Mucosa of rectum (tissue), 2 donors: ENCODE data around the gene HHAT.
"Not testable (repeated sequence)": the region's sequence is repeated elsewhere in the genome, so short reads cannot be mapped to it uniquely, and the experiment has no call there.

Source experiments
- H3K27ac ChIP-seq, 2 donors: one replicate each; pipeline ENCODE4 v1.7.0; 2013; ENCODE audit warnings: inconsistent platforms in 2 of 2, low read depth in 2 of 2, low read length in 2 of 2
- H3K27me3 ChIP-seq, 2 donors: one replicate each; pipeline ENCODE4 v1.7.0; 2013; ENCODE audit warnings: low read length in 2 of 2; ENCODE audit not compliant: control insufficient read depth in 2 of 2, insufficient read depth in 2 of 2
- H3K36me3 ChIP-seq, 2 donors: one replicate each; pipeline ENCODE4 v1.7.0; 2013; ENCODE audit warnings: low read length in 2 of 2; ENCODE audit not compliant: control insufficient read depth in 2 of 2, insufficient read depth in 2 of 2
- H3K4me1 ChIP-seq, 2 donors: one replicate each; pipeline ENCODE4 v1.7.0; 2013; ENCODE audit warnings: low read length in 2 of 2, mild to moderate bottlenecking in 1 of 2; ENCODE audit not compliant: control insufficient read depth in 2 of 2, insufficient read depth in 2 of 2
- H3K4me3 ChIP-seq, 2 donors: one replicate each; pipeline ENCODE4 v1.7.0; 2013; ENCODE audit warnings: low read length in 2 of 2
- H3K9ac ChIP-seq, 2 donors: one replicate each; pipeline ENCODE4 v1.7.0; 2013; ENCODE audit warnings: low read length in 2 of 2, low read depth in 1 of 2, mild to moderate bottlenecking in 1 of 2
- H3K9me3 ChIP-seq, 2 donors: one replicate each; pipeline ENCODE4 v1.7.0; 2013; ENCODE audit warnings: low read length in 2 of 2; ENCODE audit not compliant: control insufficient read depth in 2 of 2
- donor health status: healthy.
- donor health status: Normal muscosa, but diverticular disease.

HHAT gene

DNA sequence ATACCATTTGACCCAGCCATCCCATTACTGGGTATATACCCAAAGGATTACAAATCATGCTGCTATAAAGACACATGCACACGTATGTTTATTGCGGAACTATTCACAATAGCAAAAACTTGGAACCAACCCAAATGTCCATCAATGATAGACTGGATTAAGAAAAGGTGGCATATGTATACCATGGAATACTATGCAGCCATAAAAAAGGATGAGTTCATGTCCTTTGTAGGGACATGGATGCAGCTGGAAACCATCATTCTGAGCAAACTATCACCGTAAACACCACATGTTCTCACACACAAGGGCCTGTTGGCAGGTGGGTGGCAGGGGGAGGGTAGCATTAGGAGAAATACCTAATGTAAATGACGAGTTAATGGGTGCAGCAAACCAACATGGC, 332.8 kb downstream of the HHAT start:
- not testable (repeated sequence) for H3K9me3 ChIP-seq, H3K27me3 ChIP-seq, H3K9ac ChIP-seq, H3K4me3 ChIP-seq, H3K36me3 ChIP-seq, H3K4me1 ChIP-seq, H3K27ac ChIP-seq

DNA sequence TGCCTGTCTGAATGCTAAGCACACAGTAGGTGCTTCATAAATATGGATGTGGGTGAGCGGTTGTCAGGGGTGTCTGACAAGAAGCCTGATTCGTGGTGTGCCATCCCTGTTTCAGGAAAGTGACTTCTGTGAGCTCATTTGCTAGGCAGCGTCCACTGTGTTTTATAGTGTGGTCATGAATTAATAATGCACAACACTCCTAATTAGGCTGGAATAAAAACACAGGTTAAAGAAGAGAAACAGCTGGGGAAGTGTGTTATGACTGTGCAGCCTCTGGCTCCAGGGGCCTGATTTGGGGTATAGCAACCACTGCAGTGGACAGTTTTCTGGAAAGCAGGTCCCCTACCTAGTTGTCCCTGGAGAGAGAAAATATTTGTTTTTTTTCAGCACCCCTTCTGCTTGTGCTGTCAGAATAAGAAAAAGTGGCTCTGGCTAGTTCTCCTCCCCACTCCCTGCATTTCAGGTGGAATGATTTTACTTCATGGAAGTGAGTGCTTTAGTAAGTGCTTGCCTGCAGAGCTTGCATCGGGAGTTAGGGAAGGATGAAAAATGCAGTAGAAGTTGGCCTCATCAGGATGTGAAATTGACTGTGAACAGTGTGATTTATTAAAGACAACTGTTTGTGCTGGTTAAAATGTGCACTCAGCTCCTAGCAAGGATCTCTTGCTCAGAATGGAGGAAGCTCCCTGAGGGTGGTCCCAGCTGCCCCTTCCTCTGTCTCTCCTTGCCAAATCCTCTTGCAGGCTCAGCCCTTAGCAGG, 333.8 kb downstream of the HHAT start:
- no peak overlapping the region for H3K27ac ChIP-seq
- no peaks in the 10 kb centered on the region for H3K4me1 ChIP-seq
- no peak overlapping the region for H3K9ac ChIP-seq
- H3K27me3 ChIP-seq, result no peaks in the 10 kb centered on the region
- H3K4me3 ChIP-seq, result no peak overlapping the region
- no peaks in the 10 kb centered on the region for H3K36me3 ChIP-seq
- H3K9me3 ChIP-seq, result no peaks in the 10 kb centered on the region

DNA sequence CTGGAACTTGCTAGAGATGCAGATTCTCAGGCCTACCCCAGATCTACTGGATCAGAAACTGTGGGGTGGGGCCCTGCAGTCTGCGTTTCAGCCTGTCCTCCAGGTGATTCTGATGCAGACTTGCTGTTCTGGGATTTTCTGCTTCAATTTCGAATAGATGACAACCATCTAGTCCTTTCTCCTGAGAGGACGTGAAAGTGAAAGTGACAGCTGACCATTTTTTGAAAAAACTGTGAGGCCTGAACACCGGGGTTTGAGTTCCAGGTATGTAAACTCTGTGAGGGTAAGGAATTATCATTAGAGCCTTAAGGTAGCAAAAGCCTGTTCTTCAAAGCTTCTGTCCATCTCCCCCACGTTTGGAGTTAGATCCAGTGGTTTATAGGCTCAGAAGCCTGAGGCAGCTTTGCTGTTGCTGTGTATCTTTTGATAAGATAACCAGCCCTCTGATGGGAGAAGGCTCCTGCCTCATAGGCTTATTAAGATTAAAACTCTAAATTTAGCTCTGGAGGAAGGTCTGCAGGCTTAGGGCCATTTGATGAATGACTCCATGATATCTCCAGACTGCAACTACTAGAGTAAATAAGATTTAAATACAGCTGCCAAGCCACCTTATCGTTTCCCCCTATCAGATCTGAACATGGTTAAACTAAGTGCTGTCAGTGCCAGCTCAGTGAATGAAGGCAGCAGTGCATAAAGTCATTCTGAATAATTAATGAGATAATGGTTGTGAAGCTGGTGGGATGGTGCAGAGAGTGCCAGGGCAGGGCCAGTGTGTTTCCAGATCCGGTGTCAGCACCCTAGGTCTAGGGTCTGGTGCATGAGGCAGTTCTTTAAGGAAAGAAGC, 335.2 kb downstream of the HHAT start:
- Histone ChIP-seq H3K4me1 (no peaks in the 10 kb centered on the region), H3K4me3 (no peak overlapping the region), H3K9me3 (no peaks in the 10 kb centered on the region), H3K27me3 (no peaks in the 10 kb centered on the region), H3K36me3 (no peaks in the 10 kb centered on the region), H3K9ac (no peak overlapping the region), H3K27ac (no peak overlapping the region)

DNA sequence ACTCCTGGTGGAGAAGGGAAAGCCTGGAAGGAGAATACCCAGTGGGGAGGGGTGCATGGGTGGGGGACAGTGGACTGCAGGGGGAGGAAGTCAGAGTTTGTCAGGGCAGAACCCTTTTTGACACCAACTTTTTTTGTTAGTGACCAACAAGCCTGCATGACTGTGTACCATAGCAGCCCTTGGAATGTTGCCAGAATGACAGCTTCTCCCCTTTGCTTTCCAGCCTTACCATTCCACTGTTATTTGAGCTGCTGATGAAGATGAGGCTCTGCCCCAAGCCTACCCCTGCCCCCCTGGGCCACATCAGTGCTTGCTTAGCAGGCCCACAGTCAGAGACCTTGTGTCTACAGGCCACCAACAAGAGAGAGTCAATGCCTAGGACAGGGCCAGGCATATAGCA, 341.2 kb downstream of the HHAT start:
- H3K27me3 ChIP-seq, result no peaks in the 10 kb centered on the region
- H3K27ac ChIP-seq, result no peak overlapping the region
- H3K36me3 ChIP-seq, result no peaks in the 10 kb centered on the region
- no peak overlapping the region for H3K4me3 ChIP-seq
- no peak overlapping the region for H3K9ac ChIP-seq
- H3K4me1 ChIP-seq, result no peaks in the 10 kb centered on the region
- H3K9me3 ChIP-seq, result no peaks in the 10 kb centered on the region

DNA sequence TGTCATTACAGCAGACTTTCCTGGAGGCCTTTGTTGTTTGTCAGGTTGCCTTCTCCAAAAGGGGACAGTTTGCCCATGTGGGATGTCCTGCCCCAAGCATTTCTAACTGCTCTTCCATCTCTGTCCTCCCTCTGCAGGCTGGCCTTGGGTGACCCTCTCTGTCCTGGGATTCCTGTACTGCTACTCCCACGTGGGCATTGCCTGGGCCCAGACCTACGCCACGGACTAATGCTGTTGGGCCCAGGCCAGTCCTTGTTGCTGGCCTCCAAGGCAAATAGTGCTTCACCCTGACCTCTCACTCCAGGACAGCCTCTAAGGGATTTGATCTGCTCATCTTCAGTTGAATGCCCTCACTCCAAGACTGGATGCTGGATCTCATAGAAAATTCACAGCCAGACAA, 345.4 kb downstream of the HHAT start:
- no peak overlapping the region for H3K27ac ChIP-seq
- no peaks in the 10 kb centered on the region for H3K36me3 ChIP-seq
- H3K4me1 ChIP-seq, result no peaks in the 10 kb centered on the region
- H3K27me3 ChIP-seq, result no peaks in the 10 kb centered on the region
- H3K9ac ChIP-seq, result no peak overlapping the region
- no peak overlapping the region for H3K4me3 ChIP-seq
- no peaks in the 10 kb centered on the region for H3K9me3 ChIP-seq

DNA sequence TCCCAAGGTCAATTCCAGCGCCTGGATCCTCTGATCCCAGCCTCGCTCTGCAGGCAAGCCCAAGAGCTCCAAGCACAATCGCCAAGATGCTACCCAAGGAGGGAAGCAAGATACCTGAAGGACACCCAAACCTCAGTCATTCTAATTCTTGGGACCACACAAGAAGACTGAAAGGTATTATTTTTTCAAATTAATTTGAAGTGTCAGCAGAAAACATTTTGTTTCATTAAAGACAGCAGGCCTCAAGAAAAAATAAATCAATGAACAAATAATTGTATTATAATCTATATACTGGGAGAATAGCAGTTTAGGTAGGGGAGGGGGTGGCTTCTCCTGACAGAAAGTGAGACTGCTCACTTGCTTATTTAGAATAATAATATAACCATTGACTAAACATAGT, 347.8 kb downstream of the HHAT start:
- Histone ChIP-seq H3K27ac (no peak overlapping the region), H3K4me3 (no peak overlapping the region), H3K9me3 (no peaks in the 10 kb centered on the region), H3K9ac (no peak overlapping the region), H3K36me3 (no peaks in the 10 kb centered on the region), H3K27me3 (no peaks in the 10 kb centered on the region), H3K4me1 (no peaks in the 10 kb centered on the region)

DNA sequence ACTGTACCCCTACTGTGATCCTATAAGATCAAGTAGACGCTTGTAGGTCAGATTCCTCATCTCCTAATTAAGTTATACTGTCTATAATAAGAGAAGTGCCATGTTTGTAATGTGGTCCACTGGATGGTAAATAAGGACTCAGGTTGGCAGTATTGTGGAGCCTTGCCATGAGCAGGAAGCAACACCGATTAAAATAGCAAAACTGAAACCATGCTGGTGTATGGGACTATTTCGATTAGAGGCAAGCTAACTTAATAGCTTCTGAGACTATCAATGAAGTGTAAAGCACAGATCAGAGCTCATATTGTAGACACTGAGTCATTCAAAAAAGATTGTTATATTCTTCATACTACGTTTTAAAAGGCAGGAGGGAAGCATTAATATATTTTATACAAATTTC, 348.8 kb downstream of the HHAT start:
- Histone ChIP-seq H3K36me3 (no peaks in the 10 kb centered on the region), H3K27me3 (no peaks in the 10 kb centered on the region), H3K27ac (no peak overlapping the region), H3K4me3 (no peak overlapping the region), H3K4me1 (no peaks in the 10 kb centered on the region), H3K9ac (no peak overlapping the region), H3K9me3 (no peaks in the 10 kb centered on the region)

DNA sequence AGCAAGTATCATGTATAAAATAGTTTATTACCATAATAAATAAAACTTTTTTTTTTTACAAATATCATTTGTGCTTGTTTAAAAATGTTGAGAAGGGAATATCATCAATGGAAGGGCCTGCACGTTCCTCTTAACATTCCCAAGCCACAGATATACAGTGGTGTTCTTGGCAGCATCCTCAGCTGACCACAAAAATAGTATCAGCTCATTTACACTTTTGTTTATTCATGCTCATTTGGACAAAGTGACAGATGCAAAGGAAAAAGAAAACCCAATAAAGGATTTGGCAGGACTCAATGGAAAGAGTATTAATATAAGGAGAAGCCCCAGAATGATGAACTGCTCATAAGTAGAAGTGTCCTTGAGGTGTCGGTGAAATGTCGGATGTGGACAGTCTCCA, 349.6 kb downstream of the HHAT start:
- H3K27ac ChIP-seq, result no peak overlapping the region
- H3K4me3 ChIP-seq, result no peak overlapping the region
- H3K9me3 ChIP-seq, result no peaks in the 10 kb centered on the region
- no peaks in the 10 kb centered on the region for H3K27me3 ChIP-seq
- no peaks in the 10 kb centered on the region for H3K36me3 ChIP-seq
- no peak overlapping the region for H3K9ac ChIP-seq
- no peaks in the 10 kb centered on the region for H3K4me1 ChIP-seq

DNA sequence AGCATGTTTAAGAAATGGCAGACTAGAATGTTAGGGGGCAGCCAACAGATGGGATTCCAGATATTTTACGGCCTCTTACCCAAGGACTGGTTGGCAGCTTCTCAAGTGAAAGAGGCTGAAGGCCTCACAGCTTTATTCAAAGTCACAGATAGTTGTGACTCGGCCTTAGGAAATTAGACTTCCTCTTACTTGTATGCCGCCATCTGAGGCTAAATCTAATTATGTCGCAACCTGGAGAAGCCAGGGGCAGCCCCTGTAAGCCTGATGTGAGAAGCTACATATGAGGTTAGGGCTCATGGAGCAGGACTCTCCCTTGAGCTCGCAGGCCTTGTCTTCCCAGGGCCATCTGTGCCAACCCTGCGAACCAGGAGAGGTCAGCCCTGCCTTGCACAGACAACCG, 352.5 kb downstream of the HHAT start:
- H3K4me3 ChIP-seq, result no peak overlapping the region
- no peak overlapping the region for H3K9ac ChIP-seq
- H3K9me3 ChIP-seq, result no peaks in the 10 kb centered on the region
- no peaks in the 10 kb centered on the region for H3K27me3 ChIP-seq
- H3K36me3 ChIP-seq, result no peaks in the 10 kb centered on the region
- H3K27ac ChIP-seq, result no peak overlapping the region
- no peaks in the 10 kb centered on the region for H3K4me1 ChIP-seq

DNA sequence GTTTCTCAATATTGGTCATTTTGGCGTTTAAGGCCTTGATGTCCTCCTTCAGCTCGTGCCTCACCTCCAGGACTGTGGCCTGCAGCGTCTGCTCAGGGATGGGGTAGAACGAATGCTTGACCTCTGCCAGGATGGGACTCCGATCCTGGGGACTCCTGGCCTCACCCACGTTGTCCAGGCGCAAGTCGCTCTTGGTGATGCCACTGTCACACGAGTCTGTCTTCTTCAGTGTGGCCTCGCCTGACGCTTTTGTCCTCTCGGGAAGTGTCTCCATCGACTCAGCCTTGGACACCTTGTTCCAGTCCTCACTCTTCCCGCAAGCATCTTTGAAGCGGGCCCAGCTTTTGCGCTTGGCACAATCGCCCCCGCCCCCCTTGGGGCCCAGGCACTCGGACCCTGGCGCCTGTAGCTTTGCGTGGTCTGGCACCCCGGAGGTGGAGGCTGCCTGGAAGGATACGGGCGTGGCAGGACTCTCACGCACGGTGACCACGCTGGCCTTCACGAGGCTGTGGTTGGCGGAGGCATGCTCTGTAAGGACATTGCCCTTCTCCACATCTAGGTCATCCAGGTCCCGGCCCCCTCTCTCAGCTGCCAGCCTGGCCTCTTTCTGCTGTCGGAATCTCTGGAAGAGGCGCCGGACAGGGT, 354.8 kb downstream of the HHAT start:
- H3K4me1 ChIP-seq, result no peaks in the 10 kb centered on the region
- no peaks in the 10 kb centered on the region for H3K36me3 ChIP-seq
- H3K9ac ChIP-seq, result no peak overlapping the region
- H3K27me3 ChIP-seq, result no peaks in the 10 kb centered on the region
- no peaks in the 10 kb centered on the region for H3K9me3 ChIP-seq
- no peak overlapping the region for H3K27ac ChIP-seq
- no peak overlapping the region for H3K4me3 ChIP-seq
